Measurements from ENCODE around the gene C11orf58. TPM values are rescaled to one million over a fixed set of nuclear protein-coding genes. Genes with fewer than 3 reads are reported as not detected.

The C11orf58 gene
- total and polyA plus RNA-seq, 2 experiments from 2014 or later, result 153 to 226 TPM

- Histone ChIP-seq H3K79me2 (ENCODE audit: insufficient read depth) (no peaks in the 10 kb centered on the region), H3K9me2 (ENCODE audit: insufficient read depth) (no peaks in the 10 kb centered on the region), H3K36me3 (ENCODE audit: low read depth) (no peaks in the 10 kb centered on the region), H2AFZ (no peak overlapping the region), H3K4me2 (ENCODE audit: unreplicated experiment) (no peak overlapping the region), H3F3A (ENCODE audit: insufficient read depth) (no peaks in the 10 kb centered on the region), H3K27me3 (replicated peaks; ENCODE audit: insufficient read depth) (0 out of 2 replicates have a peak, but pooled peaks cover 17% of the 10 kb centered on the region), H3K4me3 (no peak overlapping the region), H3K9ac (no peak overlapping the region), H3K27ac (no peak overlapping the region), H4K20me1 (ENCODE audit: insufficient read depth) (no peaks in the 10 kb centered on the region), H3K4me1 (ENCODE audit: insufficient read depth) (no peaks in the 10 kb centered on the region), H3K9me3 (ENCODE audit: low read depth) (no peaks in the 10 kb centered on the region)
- DNase-seq, result no peak
- in situ Hi-C loops (cut with MboI), result no loop called here
- 77 to 79% methylated on average over 2 of the region's 2 CpGs for WGBS, 2 experiments (ENCODE audit: low coverage in 1 of 2, low lambda C conversion rate in 2 of 2, missing lambda C conversion rate in 2 of 2)
- TF ChIP-seq EZH2phosphoT487 (IDR thresholded peaks at IDR 0.05; ENCODE audit: insufficient read depth, low read depth) (no peak), EZH2 (IDR thresholded peaks at IDR 0.05; ENCODE audit: insufficient read depth, poor library complexity, severe bottlenecking) (no peak)
Measured at GRCh38 chr11:16772141-16772512, 33.7 kb downstream of the C11orf58 start.

- no peaks in the 10 kb centered on the region for H3K9me3 ChIP-seq (ENCODE audit: low read depth)
- H3K4me2 ChIP-seq (ENCODE audit: unreplicated experiment), result no peak overlapping the region
- TF ChIP-seq EZH2phosphoT487 (IDR thresholded peaks at IDR 0.05; ENCODE audit: insufficient read depth, low read depth), result no peak
- no peak for TF ChIP-seq EZH2 (IDR thresholded peaks at IDR 0.05; ENCODE audit: insufficient read depth, poor library complexity, severe bottlenecking)
- H3K4me3 ChIP-seq, result no peak overlapping the region
- DNase-seq, result no peak
- no peak overlapping the region for H2AFZ ChIP-seq
- no peaks in the 10 kb centered on the region for H3F3A ChIP-seq (ENCODE audit: insufficient read depth)
- H3K27ac ChIP-seq, result no peak overlapping the region
- H3K79me2 ChIP-seq (ENCODE audit: insufficient read depth), result no peaks in the 10 kb centered on the region
- no peak overlapping the region for H3K9ac ChIP-seq
- no peaks in the 10 kb centered on the region for H3K4me1 ChIP-seq (ENCODE audit: insufficient read depth)
- in situ Hi-C loops (cut with MboI), result no loop called here
- 0 out of 2 replicates have a peak, but pooled peaks cover 3% of the 10 kb centered on the region for H3K27me3 ChIP-seq (replicated peaks; ENCODE audit: insufficient read depth)
- no peaks in the 10 kb centered on the region for H3K9me2 ChIP-seq (ENCODE audit: insufficient read depth)
- H4K20me1 ChIP-seq (ENCODE audit: insufficient read depth), result no peaks in the 10 kb centered on the region
- no peaks in the 10 kb centered on the region for H3K36me3 ChIP-seq (ENCODE audit: low read depth)
- WGBS, 2 experiments (ENCODE audit: low coverage in 1 of 2, low lambda C conversion rate in 2 of 2, missing lambda C conversion rate in 2 of 2), result 53 to 54% methylated on average over 9 of the region's 9 CpGs
Measured at GRCh38 chr11:16773981-16774935, 35.8 kb downstream of the C11orf58 start.

- Histone ChIP-seq H3K9me2 (ENCODE audit: insufficient read depth) (no peaks in the 10 kb centered on the region), H3K9ac (no peak overlapping the region), H3K4me1 (ENCODE audit: insufficient read depth) (no peaks in the 10 kb centered on the region), H3K9me3 (ENCODE audit: low read depth) (no peaks in the 10 kb centered on the region), H3K4me3 (no peak overlapping the region), H3K27me3 (replicated peaks; ENCODE audit: insufficient read depth) (0 out of 2 replicates have a peak, but pooled peaks cover 3% of the 10 kb centered on the region), H2AFZ (no peak overlapping the region), H3K4me2 (ENCODE audit: unreplicated experiment) (no peak overlapping the region), H3K27ac (no peak overlapping the region), H4K20me1 (ENCODE audit: insufficient read depth) (no peaks in the 10 kb centered on the region), H3K36me3 (ENCODE audit: low read depth) (no peaks in the 10 kb centered on the region), H3F3A (ENCODE audit: insufficient read depth) (no peaks in the 10 kb centered on the region), H3K79me2 (ENCODE audit: insufficient read depth) (no peaks in the 10 kb centered on the region)
- in situ Hi-C loops (cut with MboI), result no loop called here
- WGBS, 2 experiments (ENCODE audit: low coverage in 1 of 2, low lambda C conversion rate in 2 of 2, missing lambda C conversion rate in 2 of 2), result 77 to 83% methylated on average over 11 of the region's 11 CpGs
- DNase-seq, result no peak
- TF ChIP-seq EZH2phosphoT487 (IDR thresholded peaks at IDR 0.05; ENCODE audit: insufficient read depth, low read depth) (no peak), EZH2 (IDR thresholded peaks at IDR 0.05; ENCODE audit: insufficient read depth, poor library complexity, severe bottlenecking) (no peak)
Measured at GRCh38 chr11:16774936-16775613, 36.6 kb downstream of the C11orf58 start.

GRCh38 chr11:16775614-16776283 is 37.3 kb downstream of the C11orf58 start:
- 42% methylated on average over 16 of the region's 16 CpGs for WGBS, 2 experiments (ENCODE audit: low coverage in 1 of 2, low lambda C conversion rate in 2 of 2, missing lambda C conversion rate in 2 of 2)
- no peak for DNase-seq

More at GRCh38 chr11:16775614-16776283, 37.3 kb downstream of the C11orf58 start:
- H3K9ac ChIP-seq, result no peak overlapping the region
- H3K9me2 ChIP-seq (ENCODE audit: insufficient read depth), result no peaks in the 10 kb centered on the region
- no peaks in the 10 kb centered on the region for H3K9me3 ChIP-seq (ENCODE audit: low read depth)
- H3F3A ChIP-seq (ENCODE audit: insufficient read depth), result no peaks in the 10 kb centered on the region
- TF ChIP-seq EZH2phosphoT487 (IDR thresholded peaks at IDR 0.05; ENCODE audit: insufficient read depth, low read depth) (no peak), EZH2 (IDR thresholded peaks at IDR 0.05; ENCODE audit: insufficient read depth, poor library complexity, severe bottlenecking) (no peak)
- H3K27ac ChIP-seq, result no peak overlapping the region
- no peak overlapping the region for H3K4me2 ChIP-seq (ENCODE audit: unreplicated experiment)
- H2AFZ ChIP-seq, result no peak overlapping the region
- H4K20me1 ChIP-seq (ENCODE audit: insufficient read depth), result no peaks in the 10 kb centered on the region
- no peaks in the 10 kb centered on the region for H3K79me2 ChIP-seq (ENCODE audit: insufficient read depth)
- no peaks in the 10 kb centered on the region for H3K4me1 ChIP-seq (ENCODE audit: insufficient read depth)
- in situ Hi-C loops (cut with MboI), result no loop called here
- 0 out of 2 replicates have a peak, but pooled peaks cover 3% of the 10 kb centered on the region for H3K27me3 ChIP-seq (replicated peaks; ENCODE audit: insufficient read depth)
- no peaks in the 10 kb centered on the region for H3K36me3 ChIP-seq (ENCODE audit: low read depth)
- H3K4me3 ChIP-seq, result no peak overlapping the region

Data from GM23248 (cell line).